ENCODE data around the gene PRMT7.

DNA sequence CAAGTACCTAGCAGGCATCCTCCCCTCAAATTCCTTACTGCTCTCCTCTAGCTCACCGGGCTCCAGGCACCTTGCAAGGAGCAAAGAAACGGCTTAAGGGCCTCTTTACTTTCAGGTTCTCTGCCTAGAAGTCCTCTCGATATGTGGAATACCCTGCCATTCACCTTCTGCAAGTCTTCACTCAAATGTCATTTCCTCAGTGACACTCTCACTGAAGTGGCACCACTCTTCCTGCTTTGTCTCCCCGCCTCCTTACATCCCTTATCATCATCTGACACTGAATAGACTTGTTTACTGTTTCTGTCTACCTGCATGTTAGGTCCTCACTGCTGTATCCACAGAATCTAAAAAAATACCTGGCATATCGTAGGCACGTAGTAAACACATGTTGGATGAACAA lies 1.0 kb upstream of the PRMT7 start:
- TF ChIP-seq, protein P1, sequence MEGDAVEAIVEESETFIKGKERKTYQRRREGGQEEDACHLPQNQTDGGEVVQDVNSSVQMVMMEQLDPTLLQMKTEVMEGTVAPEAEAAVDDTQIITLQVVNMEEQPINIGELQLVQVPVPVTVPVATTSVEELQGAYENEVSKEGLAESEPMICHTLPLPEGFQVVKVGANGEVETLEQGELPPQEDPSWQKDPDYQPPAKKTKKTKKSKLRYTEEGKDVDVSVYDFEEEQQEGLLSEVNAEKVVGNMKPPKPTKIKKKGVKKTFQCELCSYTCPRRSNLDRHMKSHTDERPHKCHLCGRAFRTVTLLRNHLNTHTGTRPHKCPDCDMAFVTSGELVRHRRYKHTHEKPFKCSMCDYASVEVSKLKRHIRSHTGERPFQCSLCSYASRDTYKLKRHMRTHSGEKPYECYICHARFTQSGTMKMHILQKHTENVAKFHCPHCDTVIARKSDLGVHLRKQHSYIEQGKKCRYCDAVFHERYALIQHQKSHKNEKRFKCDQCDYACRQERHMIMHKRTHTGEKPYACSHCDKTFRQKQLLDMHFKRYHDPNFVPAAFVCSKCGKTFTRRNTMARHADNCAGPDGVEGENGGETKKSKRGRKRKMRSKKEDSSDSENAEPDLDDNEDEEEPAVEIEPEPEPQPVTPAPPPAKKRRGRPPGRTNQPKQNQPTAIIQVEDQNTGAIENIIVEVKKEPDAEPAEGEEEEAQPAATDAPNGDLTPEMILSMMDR (conservative IDR thresholded peaks at IDR 0.05): no peak
- no peak for TF ChIP-seq EZH2 (IDR thresholded peaks at IDR 0.05; ENCODE audit: low read depth)
